HepG2 (cell line): ENCODE measurements around the gene KCND3. TPM values are rescaled to one million over a fixed set of nuclear protein-coding genes. Genes with fewer than 3 reads are reported as not detected.

ENCODE experiments used
- EHMT2 ChIP-seq: fragments of 200-600 bp; sonication (generic); IDR thresholded peaks from 2 replicates; pipeline ENCODE4 v1.7.0; 2017; ENCODE audit warnings: antibody characterized with exemption, low read depth, low read length, borderline replicate concordance
- FOXA3 ChIP-seq: IDR thresholded peaks from 2 replicates; pipeline ENCODE4 v1.6.1; 2016; ENCODE audit warnings: missing genetic modification reagents, missing compliant biosample characterization
- GABPB1 ChIP-seq: IDR thresholded peaks from 2 replicates; pipeline ENCODE4 v1.6.1; 2016; ENCODE audit warnings: mild to moderate bottlenecking, missing genetic modification reagents, moderate library complexity, missing compliant biosample characterization
- IKZF4 ChIP-seq: sonication (generic); formaldehyde crosslinking; IDR thresholded peaks from 2 replicates; pipeline ENCODE4 v1.5.1; 2020; ENCODE audit warnings: borderline replicate concordance, mild to moderate bottlenecking, low read depth, missing genetic modification reagents; ENCODE audit errors: not compliant biosample characterization
- KDM3A ChIP-seq: IDR thresholded peaks from 2 replicates; pipeline ENCODE4 v1.6.1; 2018; ENCODE audit warnings: low read depth, missing compliant biosample characterization
- POGZ ChIP-seq: sonication (generic); formaldehyde crosslinking; IDR thresholded peaks from 2 replicates; pipeline ENCODE4 v1.4.0; 2020; ENCODE audit warnings: mild to moderate bottlenecking, missing genetic modification reagents
- RAD51 ChIP-seq: fragments of 450-650 bp; IDR thresholded peaks from 2 replicates; pipeline ENCODE4 v1.6.1; 2016; ENCODE audit warnings: borderline replicate concordance
- RELA ChIP-seq: sonication (generic); formaldehyde crosslinking; IDR thresholded peaks from 2 replicates; pipeline ENCODE4 v1.4.0; 2020; ENCODE audit warnings: missing genetic modification reagents
- REPIN1 ChIP-seq: sonication (generic); formaldehyde crosslinking; IDR thresholded peaks from 2 replicates; pipeline ENCODE4 v1.8.0; 2022; ENCODE audit warnings: missing genetic modification reagents, low read depth, mild to moderate bottlenecking, borderline replicate concordance
- SATB2 ChIP-seq: sonication (generic); formaldehyde crosslinking; IDR thresholded peaks from 2 replicates; pipeline ENCODE4 v1.5.0; 2020; ENCODE audit warnings: missing genetic modification reagents
- ZNF343 ChIP-seq: sonication (generic); formaldehyde crosslinking; IDR thresholded peaks from 2 replicates; pipeline ENCODE4 v1.4.0; 2020; ENCODE audit warnings: mild to moderate bottlenecking, missing genetic modification reagents
- ZNF773 ChIP-seq: sonication (generic); formaldehyde crosslinking; IDR thresholded peaks from 2 replicates; pipeline ENCODE4 v1.4.0; 2020; ENCODE audit warnings: missing genetic modification reagents, borderline replicate concordance
- ZNF777 ChIP-seq: sonication (generic); formaldehyde crosslinking; IDR thresholded peaks from 2 replicates; pipeline ENCODE4 v1.4.0; 2020; ENCODE audit warnings: missing genetic modification reagents
- ZNF891 ChIP-seq: sonication (generic); formaldehyde crosslinking; IDR thresholded peaks from 2 replicates; pipeline ENCODE4 v1.5.0; 2020; ENCODE audit warnings: mild to moderate bottlenecking, missing genetic modification reagents
- polyA plus RNA-seq, 8 experiments: library from polyadenylated mRNA; depleted of rRNA in 3 of 8; stranded (reverse) in 7 of 8; unstranded in 1 of 8; fragments of >200 nt; fragmentation: Illumina TruSeq in 4 of 8; extraction: Trizol in 4 of 8; gene quantifications; 2 replicates each; pipeline versions ENCODE4 v1.2.1 to v1.2.3, GENCODE V29; 2011 to 2016; ENCODE audit warnings: low read depth in 4 of 8, missing spikeins in 1 of 8, mixed read lengths in 1 of 8; ENCODE audit not compliant: insufficient read depth in 1 of 8
- total RNA-seq, 5 experiments: library from RNA; depleted of rRNA; stranded (reverse); fragments of >200 nt; fragmentation: Illumina TruSeq; extraction: Trizol; gene quantifications; 2 replicates each; pipeline ENCODE4 v1.2.3, GENCODE V29; 2016; ENCODE audit warnings: low read depth in 1 of 5
- TF ChIP-seq, protein P1 (sequence below): sonication (generic); formaldehyde crosslinking; conservative IDR thresholded peaks from 2 replicates; pipeline ENCODE4 v1.4.0; 2020; ENCODE audit warnings: missing genetic modification reagents
- TF ChIP-seq, protein P2 (sequence below): IDR thresholded peaks from 2 replicates; pipeline ENCODE4 v1.6.1; 2016; ENCODE audit warnings: mild to moderate bottlenecking
- TF ChIP-seq, protein P3 (sequence below): IDR thresholded peaks from 2 replicates; pipeline ENCODE4 v1.6.1; 2012; ENCODE audit warnings: inconsistent platforms
- TF ChIP-seq, protein P4 (sequence below): sonication (generic); formaldehyde crosslinking; IDR thresholded peaks from 2 replicates; pipeline ENCODE4 v1.4.0; 2020; ENCODE audit warnings: mild to moderate bottlenecking, low read depth, missing genetic modification reagents
- TF ChIP-seq, protein P5 (sequence below): sonication (generic); formaldehyde crosslinking; IDR thresholded peaks from 2 replicates; pipeline ENCODE4 v1.5.0; 2020; ENCODE audit warnings: mild to moderate bottlenecking, missing genetic modification reagents
- TF ChIP-seq, protein P6 (sequence below): sonication (generic); formaldehyde crosslinking; IDR thresholded peaks from 2 replicates; pipeline ENCODE4 v1.8.1; 2023; ENCODE audit warnings: mild to moderate bottlenecking, missing genetic modification reagents, borderline replicate concordance

The KCND3 gene
- total and polyA plus RNA-seq, 2 of the 13 experiments (the other 11 are each of a cell fraction or from before 2014, with no cell fraction given) = 0.04 TPM; not detected in 1

DNA sequence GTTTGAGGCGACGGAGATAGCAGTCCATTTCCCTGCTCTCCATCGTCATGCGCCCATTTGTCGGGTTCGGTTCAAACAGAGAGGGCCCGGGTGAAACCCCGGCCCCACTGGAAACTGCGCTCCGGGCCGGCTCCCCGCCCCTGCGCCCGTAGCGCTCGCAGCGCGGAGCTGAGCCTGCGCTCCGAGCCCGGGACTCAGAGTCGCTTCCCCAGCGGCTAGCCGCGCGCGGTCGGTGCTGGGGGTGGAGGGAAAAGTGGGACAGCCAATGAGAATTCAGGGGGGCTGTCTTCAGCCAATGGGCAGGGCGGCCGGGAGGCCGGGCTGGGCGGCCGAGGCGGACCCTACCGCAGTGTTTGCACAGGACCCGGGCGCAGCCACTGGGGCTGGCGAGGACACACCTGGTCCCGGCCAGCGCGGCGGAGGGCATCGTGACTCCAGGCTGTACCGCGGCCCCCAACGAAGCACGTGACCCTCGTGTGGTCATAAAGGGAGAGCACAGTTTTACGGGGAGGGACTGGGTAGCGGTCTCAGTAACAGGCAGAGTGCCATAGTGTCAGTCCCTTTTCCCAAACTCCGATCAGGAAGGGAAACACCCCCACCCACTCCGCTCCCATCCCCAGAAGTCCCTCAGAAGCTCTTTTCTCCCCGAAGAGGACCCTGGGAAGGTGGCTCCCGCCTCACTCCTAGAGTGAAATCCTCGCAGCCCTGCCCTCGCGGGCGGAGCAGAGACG, 250.1 kb downstream of the KCND3 start, which contains the start of gene INKA2 (continued):
- TF ChIP-seq FOXA3 (CRISPR knock-in tag) = peak; percentile 51
- peak; percentile 78; the same call in 1 of the 2 replicates for TF ChIP-seq GABPB1 (CRISPR knock-in tag)
- TF ChIP-seq, protein P1, sequence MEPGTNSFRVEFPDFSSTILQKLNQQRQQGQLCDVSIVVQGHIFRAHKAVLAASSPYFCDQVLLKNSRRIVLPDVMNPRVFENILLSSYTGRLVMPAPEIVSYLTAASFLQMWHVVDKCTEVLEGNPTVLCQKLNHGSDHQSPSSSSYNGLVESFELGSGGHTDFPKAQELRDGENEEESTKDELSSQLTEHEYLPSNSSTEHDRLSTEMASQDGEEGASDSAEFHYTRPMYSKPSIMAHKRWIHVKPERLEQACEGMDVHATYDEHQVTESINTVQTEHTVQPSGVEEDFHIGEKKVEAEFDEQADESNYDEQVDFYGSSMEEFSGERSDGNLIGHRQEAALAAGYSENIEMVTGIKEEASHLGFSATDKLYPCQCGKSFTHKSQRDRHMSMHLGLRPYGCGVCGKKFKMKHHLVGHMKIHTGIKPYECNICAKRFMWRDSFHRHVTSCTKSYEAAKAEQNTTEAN (CRISPR knock-in tag) = peak; percentile 86
- no peak for TF ChIP-seq IKZF4
- TF ChIP-seq EHMT2 = no peak
- TF ChIP-seq KDM3A (CRISPR knock-in tag) = no peak; the same call in none of the 2 replicates
- TF ChIP-seq REPIN1 (CRISPR knock-in tag) = peak; percentile 82
- TF ChIP-seq ZNF343 (CRISPR knock-in tag) = no peak
- TF ChIP-seq SATB2 (CRISPR knock-in tag) = peak; percentile 85
- TF ChIP-seq, protein P2, sequence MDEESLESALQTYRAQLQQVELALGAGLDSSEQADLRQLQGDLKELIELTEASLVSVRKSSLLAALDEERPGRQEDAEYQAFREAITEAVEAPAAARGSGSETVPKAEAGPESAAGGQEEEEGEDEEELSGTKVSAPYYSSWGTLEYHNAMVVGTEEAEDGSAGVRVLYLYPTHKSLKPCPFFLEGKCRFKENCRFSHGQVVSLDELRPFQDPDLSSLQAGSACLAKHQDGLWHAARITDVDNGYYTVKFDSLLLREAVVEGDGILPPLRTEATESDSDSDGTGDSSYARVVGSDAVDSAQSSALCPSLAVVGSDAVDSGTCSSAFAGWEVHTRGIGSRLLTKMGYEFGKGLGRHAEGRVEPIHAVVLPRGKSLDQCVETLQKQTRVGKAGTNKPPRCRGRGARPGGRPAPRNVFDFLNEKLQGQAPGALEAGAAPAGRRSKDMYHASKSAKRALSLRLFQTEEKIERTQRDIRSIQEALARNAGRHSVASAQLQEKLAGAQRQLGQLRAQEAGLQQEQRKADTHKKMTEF (CRISPR knock-in tag) = peak; percentile 69
- TF ChIP-seq ZNF777 (CRISPR knock-in tag) = peak; percentile 98
- TF ChIP-seq ZNF891 (CRISPR knock-in tag) = 0 out of 2 replicates have a peak, but pooled peaks have one; percentile 31
- TF ChIP-seq, protein P3, sequence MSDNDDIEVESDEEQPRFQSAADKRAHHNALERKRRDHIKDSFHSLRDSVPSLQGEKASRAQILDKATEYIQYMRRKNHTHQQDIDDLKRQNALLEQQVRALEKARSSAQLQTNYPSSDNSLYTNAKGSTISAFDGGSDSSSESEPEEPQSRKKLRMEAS = peak; percentile 96
- TF ChIP-seq ZNF773 = peak; percentile 60; the same call in 1 of the 2 replicates
- TF ChIP-seq, protein P4, sequence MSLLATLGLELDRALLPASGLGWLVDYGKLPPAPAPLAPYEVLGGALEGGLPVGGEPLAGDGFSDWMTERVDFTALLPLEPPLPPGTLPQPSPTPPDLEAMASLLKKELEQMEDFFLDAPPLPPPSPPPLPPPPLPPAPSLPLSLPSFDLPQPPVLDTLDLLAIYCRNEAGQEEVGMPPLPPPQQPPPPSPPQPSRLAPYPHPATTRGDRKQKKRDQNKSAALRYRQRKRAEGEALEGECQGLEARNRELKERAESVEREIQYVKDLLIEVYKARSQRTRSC (CRISPR knock-in tag) = no peak
- TF ChIP-seq POGZ (CRISPR knock-in tag) = peak; percentile 52
- no peak for TF ChIP-seq RELA (CRISPR knock-in tag)
- TF ChIP-seq, protein P5, sequence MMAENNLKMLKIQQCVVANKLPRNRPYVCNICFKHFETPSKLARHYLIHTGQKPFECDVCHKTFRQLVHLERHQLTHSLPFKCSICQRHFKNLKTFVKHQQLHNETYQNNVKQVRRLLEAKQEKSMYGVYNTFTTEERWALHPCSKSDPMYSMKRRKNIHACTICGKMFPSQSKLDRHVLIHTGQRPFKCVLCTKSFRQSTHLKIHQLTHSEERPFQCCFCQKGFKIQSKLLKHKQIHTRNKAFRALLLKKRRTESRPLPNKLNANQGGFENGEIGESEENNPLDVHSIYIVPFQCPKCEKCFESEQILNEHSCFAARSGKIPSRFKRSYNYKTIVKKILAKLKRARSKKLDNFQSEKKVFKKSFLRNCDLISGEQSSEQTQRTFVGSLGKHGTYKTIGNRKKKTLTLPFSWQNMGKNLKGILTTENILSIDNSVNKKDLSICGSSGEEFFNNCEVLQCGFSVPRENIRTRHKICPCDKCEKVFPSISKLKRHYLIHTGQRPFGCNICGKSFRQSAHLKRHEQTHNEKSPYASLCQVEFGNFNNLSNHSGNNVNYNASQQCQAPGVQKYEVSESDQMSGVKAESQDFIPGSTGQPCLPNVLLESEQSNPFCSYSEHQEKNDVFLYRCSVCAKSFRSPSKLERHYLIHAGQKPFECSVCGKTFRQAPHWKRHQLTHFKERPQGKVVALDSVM (CRISPR knock-in tag) = 0 out of 2 replicates have a peak, but pooled peaks have one; percentile 29
- TF ChIP-seq, protein P6, sequence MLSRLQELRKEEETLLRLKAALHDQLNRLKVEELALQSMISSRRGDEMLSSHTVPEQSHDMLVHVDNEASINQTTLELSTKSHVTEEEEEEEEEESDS (CRISPR knock-in tag) = peak; percentile 69; the same call in 1 of the 2 replicates
- TF ChIP-seq RAD51 = peak; percentile 43; the same call in 1 of the 2 replicates
